Fibroblast of skin of scalp (primary cell): ENCODE data around the gene PRM3.
"Not testable (repeated sequence)": the region's sequence is repeated elsewhere in the genome, so short reads cannot be mapped to it uniquely, and the experiment has no call there.

Experiments
- DNase-seq: peaks from one replicate; pipeline ENCODE4 v3.0.0-alpha.2; 2013

The PRM3 gene

DNA sequence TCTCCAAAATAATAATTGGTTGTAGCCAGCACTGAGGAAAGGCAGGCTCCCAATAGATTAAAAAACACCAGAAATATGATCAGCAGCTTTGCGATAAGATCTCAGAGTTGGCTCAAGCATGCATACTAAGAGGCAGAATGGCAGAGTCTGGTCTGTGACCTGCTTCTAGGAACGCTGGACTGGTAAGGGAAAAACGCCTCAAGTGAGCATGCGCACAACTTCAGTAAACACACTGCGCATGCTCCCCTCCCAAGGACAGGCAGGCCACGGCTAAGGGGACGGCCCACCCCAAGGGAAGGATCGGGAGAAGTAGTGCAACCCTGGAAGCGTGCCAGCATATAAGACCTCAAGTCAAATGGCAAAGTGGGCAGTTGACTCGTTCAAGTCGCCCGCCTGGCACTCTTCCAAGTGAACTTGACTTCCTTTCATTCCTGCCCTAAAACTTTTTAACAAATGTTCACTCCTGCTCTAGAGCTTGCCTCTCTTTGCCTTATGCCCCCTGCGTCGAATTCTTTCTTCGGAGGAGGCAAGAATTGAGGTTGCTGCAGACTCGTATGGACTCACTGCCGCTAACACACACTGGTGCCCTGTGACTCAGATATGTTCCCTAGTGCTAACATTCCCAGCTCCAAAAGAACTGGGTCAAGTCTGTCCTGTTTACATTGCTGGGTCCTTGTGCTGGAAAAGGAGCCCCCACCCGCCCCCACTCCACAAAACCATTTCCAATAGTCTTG, 30.1 kb upstream of the PRM3 start:
- no peak for DNase-seq

- no peak for DNase-seq
These were observed 29.5 kb upstream of the PRM3 start for GRCh38 chr16:11302977-11303376.

DNA sequence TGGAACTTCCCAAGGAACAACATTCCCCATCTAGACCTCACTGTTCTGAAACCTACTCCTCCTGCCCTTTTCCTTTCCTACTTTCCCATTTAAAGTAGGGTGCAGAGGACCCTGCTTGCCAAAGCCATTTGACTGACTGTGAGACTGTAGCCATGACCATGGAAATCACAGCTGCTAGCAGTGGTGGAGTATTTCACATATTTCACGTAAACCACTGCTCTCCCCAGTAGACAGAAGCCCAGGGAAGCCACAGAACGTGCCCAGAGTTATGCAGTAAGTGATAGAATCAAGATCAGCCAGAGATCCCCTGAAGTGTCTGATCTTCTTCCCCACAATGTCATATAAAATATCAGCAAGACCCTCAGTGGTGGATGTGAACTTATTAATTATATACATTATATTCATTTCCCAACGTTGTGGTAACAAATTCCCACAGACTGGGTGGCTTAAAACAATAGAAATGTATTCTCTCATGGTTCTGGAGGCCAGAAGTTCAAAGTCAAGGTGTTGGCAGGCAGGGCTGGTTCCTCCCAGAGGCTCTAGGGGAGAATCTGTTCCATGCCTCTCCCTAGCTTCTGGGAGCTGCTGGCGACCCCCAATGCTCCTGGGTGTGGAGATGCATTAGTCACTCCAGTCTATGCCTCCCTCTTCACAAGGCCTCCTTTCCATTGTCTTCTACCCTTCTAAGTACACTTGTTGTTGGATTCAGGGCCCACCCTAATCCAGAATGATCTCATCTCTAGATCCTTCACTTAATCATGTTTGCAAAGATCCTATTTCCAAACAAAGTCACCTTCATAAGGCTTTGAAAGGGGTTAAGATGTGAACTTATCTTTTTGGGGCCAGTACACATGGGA, 28.4 kb upstream of the PRM3 start:
- DNase-seq, result no peak

DNA sequence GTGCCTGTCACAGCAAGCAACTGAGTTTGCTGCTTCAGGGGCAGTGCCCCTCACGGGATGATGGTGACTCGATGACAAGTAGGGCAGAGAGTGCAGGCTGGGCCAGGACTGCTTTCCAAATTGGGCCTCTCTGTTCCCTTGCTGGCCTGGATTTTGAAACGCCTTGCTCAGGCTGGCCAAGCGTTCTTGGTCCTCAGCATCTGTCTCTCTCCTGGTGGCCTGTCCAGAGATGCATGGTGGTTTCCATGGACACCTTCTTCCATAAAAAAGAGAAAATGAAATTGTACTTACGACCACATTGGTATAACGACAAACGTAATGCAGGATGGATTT, 27.1 kb upstream of the PRM3 start:
- no peak for DNase-seq

DNA sequence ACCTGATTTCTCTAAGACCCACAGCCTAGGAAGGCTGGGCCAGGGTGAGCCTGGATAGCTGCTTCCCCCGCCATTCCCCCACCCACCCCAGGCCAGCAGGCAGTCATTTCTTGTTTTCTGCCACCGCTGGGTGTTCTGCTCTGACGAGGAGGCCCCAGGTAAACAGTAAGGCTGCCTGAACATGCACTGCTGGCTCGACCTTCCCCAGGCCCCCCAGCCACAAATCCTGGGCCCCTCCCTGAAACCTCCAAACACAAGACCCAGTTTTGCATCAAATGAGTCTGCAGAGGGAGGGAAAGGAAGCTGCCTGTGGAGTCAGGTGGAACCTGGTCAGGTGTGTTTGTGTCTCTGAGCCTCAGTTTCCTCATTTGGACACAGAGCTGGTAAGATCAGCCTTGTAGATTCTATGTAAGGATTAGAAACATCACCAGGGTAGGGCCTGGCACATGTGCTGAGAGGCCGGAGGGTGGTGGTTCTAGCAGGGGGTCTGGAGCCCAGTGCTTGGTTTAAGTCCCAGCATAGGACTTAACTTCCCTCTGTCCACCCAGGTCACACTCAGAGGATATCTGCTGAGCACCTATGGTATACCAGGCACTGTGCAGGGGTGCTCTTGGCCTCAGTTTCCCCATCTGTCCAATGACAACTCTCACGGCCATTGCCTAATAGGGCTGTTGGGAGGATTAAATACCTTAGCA, 26.6 kb upstream of the PRM3 start:
- no peak for DNase-seq

DNA sequence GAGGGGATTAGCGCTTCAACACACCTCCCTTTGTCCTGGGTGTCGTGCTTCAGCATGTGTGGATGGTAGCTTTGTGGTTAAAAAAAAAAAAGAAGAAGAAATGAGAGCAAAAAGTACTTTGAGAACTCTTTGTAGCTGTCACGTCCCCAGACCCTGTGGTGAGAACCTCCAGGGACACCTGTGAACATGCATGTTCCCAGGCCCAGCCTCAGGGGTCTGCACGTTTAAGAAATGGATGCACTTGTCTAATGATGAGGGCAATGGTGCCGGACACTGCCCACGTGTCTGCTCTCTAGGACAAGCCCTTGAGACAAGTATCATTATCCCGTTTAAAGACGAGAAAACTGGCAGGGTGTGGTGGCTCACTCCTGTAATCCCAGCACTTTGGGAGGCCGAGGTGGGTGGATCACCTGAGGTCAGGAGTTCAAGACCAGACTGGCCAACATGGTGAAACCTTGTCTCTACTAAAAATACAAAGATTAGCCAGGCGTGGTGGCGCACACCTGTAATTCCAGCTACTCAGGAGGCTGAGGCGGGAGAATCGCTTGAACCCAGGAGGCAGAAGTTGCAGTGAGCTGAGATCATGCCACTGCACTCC, 25.6 kb upstream of the PRM3 start:
- DNase-seq, result not testable (repeated sequence)

DNA sequence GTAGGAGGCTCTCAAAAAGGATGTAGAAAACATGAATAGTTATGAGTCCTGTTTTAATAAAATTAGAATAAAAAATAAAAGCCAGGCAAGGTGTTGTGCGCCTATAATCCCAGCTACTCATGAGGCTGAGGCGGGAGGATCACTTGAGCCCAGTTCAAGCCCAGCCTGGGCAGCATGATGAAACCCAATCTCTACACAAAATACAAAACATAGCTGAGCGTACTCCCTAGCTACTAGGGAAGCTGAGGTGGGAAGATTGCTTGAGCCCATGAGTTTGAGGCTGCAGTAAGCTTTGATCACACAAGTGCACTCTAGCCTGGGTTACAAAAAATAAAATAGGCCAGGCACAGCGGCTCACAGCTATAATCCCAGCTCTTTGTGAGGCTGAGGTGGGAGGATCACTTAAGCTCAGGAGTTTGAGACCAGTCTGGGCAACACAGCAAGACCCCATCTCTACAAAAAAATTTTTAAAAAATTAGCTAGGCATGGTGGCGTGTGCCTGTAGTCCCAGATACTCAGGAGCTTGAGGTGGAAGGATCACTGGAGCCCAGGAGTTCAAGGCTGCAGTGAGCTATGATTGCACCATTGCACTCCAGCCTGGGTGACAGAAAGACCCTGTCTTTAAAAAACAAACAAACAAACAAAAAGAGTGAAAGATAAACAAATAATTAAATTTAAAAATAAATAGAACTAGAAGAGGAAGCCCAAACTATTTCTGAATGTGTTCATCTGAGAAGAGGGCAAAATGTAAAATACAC, 24.9 kb upstream of the PRM3 start:
- DNase-seq, result no peak

DNA sequence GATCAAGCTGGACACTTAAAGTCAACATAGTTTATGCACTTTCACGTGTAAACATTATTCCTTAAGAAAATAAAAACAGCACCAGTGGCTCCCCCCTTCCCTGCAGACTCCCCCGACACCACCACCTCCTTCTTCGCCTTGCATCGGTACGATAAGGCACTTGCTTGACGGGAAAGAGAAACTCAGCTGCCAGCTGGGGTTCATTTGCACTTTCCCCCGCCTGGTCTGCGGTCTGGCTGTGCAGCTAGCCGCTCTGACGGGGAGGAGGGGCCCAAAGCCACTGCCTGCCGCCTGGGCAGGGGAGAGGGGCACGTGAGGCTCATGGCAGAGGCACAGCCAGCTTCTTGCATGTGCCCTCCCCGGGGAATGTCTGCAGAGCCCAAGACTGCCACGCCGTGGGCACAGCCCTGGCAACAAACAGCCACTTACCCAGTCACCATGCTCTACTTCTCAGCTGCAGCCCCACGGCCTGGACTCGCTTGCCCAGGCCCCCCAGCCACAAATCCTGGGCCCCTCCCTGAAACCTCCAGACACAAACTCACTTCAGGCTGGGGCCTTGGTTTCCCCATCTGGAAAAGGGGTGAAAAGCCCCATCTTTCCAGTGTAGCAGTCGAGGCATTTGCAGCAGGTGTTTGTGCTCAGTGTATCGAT, 24.2 kb upstream of the PRM3 start:
- peak; percentile 62 for DNase-seq

- no peak for DNase-seq
These were observed 23.5 kb upstream of the PRM3 start for GRCh38 chr16:11296706-11297491.

- no peak for DNase-seq
These were observed 22.9 kb upstream of the PRM3 start for GRCh38 chr16:11296351-11296705.

DNA sequence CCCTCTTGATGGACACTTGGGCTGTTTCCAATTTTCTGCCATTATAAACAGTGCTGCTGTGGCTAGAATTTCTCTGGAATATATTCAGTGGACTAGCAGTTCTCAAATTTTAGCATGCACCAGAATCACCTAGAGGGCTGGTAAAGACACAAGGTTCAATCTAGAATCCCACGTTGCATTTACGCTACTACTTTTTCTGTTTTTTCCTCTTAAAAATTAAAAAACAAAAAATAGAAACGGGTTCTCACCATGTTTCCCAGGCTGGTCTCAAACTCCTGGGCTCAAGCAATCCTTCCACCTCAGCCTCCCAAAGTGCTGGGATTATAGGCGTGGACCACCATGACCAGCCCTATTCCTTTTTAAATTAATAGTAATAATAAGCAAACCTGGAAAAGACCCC, 22.2 kb upstream of the PRM3 start:
- no peak for DNase-seq

DNA sequence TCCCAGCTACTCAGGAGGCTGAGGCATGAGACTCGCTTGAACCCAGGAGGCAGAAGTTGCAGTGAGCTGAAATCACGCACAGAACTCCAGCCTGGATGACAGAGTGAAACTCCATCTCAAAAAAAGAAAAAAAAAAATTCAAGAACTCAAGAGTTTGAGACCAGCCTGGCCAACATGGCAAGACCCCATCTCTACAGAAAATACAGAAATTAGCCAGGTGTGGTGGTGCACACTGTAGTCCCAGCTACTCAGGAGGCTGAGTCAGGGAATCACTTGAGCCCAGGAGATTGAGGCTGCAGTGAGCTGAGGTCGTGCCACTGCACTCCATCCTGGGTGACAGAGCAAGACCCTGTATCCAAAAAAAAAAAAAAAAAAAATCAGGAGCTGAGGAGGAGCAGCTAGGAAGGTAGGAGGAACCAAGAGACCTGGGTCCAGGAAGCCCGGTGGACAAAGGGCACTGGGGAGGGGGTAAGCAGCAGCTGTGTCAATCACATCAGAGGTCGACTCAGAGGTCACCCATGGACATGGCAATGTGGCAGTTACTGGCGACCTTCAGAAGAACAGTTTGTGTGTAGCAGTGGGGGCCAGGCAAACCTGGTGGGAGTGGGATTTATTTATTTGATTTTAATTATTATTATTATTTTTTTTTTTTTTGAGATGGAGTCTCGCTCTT, 18.8 kb upstream of the PRM3 start:
- DNase-seq, result no peak

DNA sequence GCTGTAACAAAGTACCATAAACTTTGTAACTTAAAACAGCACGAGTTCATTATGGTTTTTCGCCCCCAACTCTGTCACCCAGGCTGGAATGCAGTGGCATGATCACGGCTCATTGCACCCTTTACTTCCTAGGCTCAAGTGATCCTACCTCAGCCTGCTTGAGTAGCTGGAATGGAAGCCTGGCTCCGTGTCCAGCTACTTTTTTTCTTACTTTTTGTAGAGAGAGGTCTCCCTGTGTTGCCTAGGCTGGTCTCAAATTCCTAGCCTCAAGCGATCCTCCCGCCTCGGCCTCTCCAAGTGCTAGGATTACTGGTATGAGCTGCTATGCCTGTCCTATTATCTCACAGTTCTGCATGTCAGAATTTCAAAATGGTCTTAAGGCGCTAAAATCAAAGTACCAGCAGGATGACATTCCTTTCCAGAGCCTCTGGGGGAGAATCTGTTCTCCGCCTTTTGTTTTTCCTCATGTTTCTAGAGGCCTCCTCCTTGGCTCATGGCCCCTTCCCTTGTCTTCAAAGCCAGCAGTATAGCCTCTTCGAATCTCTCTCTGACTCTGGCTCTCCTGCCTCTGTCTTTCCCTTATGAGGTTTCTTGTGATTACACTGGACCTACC, 17.8 kb upstream of the PRM3 start:
- no peak for DNase-seq

GRCh38 chr16:11290102-11290893, 16.9 kb upstream of the PRM3 start:
- no peak for DNase-seq

GRCh38 chr16:11289696-11290095, 16.3 kb upstream of the PRM3 start:
- not testable (repeated sequence) for DNase-seq

GRCh38 chr16:11289202-11289601, 15.8 kb upstream of the PRM3 start:
- DNase-seq, result no peak

- DNase-seq, result no peak
These were observed 12.4 kb upstream of the PRM3 start for GRCh38 chr16:11285842-11286241.

DNA sequence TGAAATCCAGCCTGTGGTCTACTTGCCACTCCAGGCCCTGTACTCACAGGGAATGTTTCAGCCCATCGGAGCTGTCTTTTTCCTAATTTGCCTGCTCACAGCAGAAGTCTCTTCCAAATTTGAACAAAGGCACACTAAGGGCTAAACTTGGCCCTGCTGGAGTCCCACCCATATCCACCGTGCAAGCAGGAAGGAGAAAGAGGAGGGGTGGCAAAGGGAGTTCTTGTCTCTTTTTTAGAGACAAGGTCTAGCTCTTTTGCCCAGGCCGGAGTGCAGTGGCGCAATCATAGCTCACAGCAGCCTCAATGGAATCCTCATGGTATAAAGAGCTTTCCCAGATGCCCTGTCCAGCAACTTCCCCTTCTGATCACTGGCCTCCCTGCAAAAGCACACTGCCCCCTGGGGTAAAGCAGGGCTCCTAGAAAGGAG, 10.4 kb upstream of the PRM3 start:
- DNase-seq, result no peak
